HG03565 (cell line): ENCODE results near the gene ANKRD34B.

Experiments
- ATAC-seq: cut with Tn5 transposase; IDR thresholded peaks from one replicate; pipeline ENCODE4 v1.9.1; 2021; ENCODE audit warnings: mild to moderate bottlenecking, moderate library complexity; ENCODE audit not compliant: unreplicated experiment

The ANKRD34B gene

DNA sequence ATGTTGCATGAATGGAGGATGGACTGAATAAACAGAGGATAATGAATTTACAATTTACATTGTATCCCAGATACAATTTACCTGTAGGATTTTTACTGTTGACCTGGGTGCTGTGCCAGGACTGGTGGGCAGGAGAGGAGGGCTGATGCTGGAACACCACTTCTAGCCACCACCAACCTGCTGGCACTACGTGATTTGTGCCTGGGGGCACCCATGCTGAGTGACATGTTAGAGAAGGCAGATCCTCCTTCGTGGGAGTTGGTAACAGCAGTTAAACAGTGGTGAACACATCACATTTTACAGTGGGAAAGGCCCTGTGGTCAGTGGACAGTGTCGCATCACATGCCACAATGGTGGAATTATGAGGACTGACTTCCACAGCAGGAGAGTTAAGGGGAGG, 3.0 kb upstream of the ANKRD34B start:
- ATAC-seq, result no peak

DNA sequence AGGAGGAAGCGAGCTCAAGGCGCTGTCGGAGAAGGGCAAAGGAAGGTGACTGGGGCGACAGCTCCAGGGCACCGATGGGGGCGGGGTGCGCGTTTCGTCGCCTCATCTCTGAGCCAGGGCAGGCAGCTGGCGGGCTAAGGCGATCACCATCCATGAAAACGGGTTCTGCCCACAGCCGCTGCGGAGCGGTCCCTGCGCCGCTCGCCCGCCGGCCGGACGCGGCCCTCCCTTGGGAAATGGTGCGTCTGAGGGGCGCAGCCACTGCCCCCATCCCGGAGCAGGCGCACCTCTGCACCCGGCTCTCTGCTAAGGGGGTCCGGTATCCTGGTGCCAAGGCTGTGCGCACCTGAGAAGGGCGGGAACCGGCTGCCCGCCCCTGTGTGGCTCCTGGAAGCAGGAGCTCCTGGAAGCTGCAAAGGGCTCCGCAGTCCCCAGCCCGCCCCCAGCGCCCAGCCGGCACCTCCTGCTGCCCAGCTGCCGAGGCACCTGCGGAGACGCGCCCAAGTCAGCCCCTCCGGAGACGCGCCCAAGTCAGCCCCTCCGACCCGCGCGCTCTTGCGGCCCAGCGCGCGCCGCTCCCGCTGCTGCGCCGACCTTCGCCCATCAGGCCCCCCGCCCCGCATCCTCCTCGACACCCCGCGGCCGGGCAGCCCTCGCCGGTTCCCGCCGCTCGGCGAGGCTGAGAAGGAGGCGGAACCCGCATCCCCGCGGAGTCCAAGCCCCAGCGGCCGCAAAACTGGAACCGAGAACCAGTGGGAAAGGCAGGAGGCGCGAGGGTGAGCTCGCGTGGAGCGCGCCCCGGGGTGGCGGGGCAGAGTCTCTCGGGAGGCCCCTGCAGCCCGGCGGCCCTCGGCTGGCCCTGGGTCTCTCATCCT, 757 bp downstream of the ANKRD34B start:
- ATAC-seq, result no peak

DNA sequence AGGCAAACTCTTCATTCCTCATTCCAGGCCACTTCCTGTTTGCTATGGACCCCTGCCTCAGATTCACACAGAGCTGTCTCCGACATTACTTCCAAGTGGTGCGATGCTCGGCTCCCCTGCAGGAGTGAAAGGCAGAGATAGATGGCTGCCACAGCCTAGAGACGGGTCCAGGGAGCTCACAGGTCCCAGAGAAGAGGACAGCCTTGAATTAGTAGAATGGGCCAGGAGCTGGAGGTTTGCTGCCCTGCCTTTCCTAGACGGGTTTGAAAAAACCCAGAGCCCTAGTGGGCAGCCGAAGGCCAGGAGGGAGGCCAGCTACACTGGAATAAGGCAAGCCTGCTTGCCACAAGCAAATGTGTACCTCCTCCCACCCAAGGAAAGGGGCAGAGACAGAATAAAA, 1.8 kb downstream of the ANKRD34B start:
- ATAC-seq, result no peak

DNA sequence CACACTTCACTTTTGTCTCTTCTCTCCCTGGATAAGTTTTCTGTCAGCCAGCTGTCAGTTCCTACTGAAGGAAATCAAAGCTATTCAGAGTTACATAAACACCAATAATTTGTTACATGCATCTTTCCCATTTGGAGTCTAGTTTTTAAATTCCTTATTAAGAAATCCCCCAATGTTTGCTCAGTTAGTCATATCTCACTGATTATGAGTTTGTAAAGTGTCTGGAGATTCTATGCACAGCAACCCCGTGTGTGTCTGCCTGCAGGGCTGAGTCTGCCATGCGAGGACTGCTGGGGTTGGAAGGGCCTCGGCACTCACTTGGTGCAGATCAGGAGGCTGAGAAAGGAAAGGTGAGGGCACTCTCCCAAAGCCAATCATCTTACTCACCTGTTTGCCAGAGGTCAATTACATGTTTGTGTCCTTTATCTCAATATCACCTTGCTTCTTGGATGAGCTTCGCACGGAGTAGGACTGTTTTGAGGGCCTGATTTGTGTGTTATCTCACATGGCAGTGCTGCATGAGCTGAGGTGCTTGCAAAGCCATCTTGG, 3.3 kb downstream of the ANKRD34B start:
- no peak for ATAC-seq

DNA sequence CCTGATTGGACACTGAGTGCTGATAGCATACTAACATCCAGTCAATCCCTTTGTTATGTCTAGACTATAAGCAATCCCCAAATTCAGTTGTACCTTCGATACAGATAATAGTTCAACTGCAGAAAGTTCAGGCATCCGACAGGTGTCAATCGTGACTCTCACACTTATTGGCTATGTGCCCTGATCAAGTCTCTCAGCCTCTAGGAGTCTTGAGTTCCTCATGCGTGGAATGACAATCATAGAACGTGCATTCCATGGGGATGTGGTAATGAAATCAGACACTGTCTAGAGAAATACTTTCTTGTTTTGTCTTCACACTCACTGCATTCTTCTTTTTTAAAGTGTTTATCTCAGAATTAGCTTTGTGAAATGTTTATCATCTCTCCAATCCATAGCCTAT, 4.8 kb downstream of the ANKRD34B start:
- ATAC-seq, result no peak

DNA sequence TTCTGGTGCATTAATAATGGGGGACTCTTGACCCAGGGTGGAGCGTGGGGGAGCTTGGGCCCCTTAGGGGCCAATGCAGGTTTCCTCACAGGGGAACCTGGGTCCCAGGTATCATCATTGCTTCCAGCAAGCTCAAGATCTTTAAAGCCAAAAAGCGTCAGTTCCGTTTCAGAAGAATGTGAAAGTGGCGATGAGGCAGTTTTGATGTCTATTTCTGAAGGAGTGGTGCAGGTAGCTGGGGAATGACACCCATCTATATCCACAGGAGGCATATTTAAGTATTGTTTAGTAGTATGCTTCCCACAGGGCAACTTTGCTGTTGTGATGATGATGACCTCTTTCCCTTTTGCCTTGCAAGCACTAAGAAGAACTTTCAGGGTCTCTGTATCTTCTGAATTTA, 10.8 kb downstream of the ANKRD34B start:
- ATAC-seq, result no peak

DNA sequence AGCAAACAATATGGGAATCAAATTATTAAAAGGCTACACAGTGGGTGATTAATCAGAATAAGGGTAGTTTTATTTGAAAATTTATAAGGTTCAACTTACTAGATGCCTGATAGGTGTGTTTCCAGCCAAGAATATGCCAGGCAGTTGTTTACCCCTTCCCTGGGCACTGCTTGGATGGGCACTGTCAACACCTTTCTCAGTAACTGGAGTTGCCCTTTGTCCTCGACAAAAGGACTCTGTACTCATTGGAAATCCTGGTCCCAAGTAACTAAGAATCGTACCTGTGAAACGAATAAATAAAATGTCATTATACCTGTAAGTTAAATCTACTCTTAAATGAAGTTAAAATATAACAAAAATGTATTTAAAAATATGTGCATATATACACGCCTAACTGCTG, 15.0 kb downstream of the ANKRD34B start:
- ATAC-seq, result no peak

DNA sequence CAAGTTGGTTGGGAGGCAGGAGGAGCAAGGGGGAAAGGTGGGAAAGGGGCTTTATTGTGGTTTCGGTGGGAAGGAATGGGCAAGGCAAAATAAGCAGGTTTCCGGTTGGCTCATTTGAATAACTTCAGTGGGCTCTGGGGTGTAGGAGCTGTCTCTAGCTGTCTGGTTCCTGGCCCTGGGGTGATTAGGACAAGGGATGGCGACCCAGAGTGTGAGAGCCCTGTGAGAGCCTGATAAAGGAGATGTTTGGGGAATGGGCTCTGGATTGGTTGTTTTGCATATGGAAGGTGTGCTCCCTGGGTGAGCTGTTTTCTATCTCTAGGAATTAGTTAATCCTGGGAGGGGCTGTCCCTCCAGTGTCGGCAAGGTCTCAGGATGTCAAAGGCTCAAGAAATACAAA, 15.4 kb downstream of the ANKRD34B start:
- no peak for ATAC-seq

DNA sequence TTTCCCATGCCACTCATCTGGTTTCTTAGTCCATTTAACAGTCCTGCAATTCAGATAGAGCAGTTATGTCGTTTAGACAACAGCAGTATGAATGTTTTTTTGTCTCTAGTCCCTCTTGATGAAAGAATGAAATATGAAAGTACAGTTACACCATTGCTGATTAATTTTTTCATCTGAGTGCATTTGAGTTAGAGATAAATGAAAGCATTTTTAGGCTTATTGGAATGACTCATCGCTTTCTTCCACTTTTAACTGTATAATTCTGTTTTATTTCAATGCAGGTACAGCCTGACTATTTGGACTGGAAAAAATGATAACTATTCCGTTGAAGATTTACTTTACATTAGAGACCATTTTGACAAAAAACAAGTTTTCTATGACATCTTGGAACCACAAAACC, 28.7 kb downstream of the ANKRD34B start:
- ATAC-seq, result no peak

DNA sequence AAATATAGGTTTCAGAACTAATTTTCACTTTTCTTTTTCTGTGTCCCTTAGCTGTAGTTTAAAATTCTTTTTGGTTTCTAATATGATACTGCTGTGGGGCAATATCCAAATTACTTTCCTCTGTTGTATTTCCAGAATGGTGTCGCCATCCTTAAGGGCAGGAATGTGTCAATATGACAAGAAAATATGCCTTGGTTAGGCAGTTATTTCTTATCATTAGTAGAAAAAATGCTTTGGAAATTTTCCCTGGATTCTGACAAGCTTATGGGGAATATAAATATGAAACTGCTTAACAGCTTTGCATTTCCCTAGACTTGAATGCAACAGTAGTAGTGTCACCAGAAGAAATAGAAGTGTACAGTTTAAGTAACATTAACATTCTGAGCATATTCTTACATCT, 29.4 kb downstream of the ANKRD34B start:
- no peak for ATAC-seq

DNA sequence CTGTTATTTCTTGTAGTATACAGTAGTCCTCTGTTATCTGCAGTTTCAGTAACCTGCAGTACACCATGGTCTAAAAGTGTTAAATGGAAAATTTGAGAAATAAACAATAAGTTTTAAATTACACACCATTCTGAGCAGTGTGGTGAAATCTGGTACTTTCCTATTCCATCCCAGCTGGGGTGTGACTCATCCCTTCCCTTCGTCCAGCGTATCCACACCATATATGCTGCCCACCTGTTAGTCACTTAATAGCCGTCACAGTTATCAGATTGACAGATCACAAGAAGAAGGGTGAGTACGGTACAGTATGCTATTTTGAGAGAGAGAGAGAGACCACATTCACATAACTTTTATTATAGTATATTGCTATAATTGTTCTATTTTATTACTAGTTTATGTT, 53.3 kb downstream of the ANKRD34B start:
- ATAC-seq, result no peak

DNA sequence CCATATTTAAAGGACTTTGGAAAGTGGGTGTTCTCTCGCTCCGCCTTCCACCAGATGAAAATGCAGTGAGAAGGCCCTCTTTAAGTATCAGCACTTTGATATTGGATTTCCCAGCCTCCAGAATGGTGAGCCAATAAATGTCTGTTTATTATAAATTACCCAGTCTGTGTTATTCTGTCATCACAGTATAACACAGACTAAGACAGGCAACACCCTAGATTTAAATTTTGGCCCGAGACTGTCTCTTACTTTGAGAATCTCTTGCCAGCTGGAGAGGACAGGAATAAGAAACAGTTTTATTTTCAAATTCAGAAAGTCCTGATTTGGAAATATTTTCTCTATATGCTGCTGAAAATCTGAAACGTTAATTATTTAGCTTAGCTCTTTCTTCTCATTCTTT, 60.7 kb downstream of the ANKRD34B start:
- ATAC-seq, result no peak

DNA sequence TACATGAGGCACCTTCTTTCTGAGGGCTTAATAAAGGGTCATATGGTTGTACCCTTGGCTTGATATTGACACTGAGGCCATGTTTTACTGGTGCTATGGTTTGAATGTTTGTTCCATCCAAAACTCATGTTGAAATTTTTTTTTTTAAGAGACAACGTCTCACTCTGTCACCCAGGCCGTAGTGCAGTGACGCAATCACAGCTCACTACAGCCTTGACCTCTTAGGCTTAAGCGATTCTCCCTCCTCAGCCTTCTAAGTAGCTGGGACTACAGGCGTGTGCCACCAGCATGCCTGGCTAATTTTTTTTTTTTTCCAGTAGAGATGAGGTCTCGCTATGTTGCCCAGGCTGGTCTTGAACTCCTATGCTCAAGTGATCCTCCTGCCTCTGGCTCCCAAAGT, 61.2 kb downstream of the ANKRD34B start:
- ATAC-seq, result no peak

DNA sequence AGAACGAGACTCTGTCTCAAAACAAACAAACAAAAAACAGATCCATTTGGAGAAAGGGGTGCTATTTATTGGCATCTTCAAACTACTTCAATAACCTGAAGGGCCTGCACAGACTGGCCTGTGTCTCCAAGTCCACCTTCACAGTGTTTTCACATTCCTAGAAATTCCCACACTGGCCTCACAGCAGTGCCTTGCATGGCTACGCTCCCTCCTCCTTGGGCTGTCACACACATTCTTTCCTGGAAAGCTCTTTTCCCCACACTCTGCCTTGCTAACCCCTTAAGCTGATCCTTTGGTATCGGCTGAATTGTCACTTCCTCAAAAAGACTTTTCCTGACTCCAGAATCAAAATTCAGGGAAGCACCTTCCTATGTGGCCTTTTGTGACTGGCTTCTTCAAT, 62.4 kb downstream of the ANKRD34B start:
- no peak for ATAC-seq
